22Rv1 (cell line): ENCODE measurements around the gene MNAT1.

Experiments used
- H3K27ac ChIP-seq: fragments of 450-650 bp; 2 replicates; pipeline ENCODE4 v1.5.1; 2017
- ZFX ChIP-seq: fragments of 450-650 bp; IDR thresholded peaks from 2 replicates; pipeline ENCODE4 v1.6.1; 2017; ENCODE audit warnings: antibody characterized with exemption, borderline replicate concordance
- TF ChIP-seq, protein P1 (sequence below): fragments of 450-650 bp; IDR thresholded peaks from 2 replicates; pipeline ENCODE4 v1.5.1; 2017; ENCODE audit warnings: mild to moderate bottlenecking

The MNAT1 gene

DNA sequence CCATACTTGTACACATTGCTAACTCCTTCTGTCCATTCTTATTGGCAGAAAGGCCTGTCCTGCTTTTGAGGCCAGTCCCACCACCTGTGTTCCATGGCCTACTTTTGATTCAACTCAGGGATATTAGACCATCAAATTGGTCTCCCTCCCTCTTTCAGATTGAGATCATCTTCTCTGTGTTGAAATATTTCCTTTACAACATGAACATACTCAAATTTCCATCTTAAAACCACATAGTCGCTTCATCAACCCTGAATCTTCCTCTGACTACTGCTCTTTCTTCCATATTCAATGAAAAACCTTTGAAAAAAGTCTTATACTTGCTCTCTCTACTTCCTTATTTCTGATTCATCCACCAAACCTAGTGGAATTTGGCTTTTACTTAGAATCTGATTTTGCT, 211.4 kb downstream of the MNAT1 start:
- no peak overlapping the region for H3K27ac ChIP-seq
- TF ChIP-seq ZFX, result no peak

- no peak overlapping the region for H3K27ac ChIP-seq
- TF ChIP-seq, protein P1, sequence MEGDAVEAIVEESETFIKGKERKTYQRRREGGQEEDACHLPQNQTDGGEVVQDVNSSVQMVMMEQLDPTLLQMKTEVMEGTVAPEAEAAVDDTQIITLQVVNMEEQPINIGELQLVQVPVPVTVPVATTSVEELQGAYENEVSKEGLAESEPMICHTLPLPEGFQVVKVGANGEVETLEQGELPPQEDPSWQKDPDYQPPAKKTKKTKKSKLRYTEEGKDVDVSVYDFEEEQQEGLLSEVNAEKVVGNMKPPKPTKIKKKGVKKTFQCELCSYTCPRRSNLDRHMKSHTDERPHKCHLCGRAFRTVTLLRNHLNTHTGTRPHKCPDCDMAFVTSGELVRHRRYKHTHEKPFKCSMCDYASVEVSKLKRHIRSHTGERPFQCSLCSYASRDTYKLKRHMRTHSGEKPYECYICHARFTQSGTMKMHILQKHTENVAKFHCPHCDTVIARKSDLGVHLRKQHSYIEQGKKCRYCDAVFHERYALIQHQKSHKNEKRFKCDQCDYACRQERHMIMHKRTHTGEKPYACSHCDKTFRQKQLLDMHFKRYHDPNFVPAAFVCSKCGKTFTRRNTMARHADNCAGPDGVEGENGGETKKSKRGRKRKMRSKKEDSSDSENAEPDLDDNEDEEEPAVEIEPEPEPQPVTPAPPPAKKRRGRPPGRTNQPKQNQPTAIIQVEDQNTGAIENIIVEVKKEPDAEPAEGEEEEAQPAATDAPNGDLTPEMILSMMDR, result no peak
These were observed 212.2 kb downstream of the MNAT1 start for GRCh38 chr14:60946773-60947172.

- no peak overlapping the region for H3K27ac ChIP-seq
- TF ChIP-seq, protein P1, result no peak
- TF ChIP-seq ZFX, result no peak
These were observed 217.3 kb downstream of the MNAT1 start for GRCh38 chr14:60951776-60952435.

DNA sequence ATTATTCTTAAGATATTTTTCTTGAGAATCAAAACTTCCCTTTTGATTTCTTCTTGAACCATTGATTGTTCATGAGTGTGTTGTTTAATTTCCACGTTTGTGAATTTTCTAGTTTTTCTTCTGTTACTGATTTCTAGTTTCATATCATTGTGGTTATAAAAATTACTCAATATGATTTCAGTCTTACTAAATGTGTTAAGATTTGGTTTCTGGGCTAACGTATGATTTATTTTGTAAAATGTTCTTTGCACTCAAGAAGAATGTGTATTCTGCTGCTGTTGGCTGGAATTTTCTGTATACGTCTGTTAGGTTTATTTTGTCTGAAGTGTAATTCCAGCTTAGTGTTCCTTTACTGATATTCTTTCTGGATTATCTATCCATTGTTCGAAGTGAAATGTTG, 221.6 kb downstream of the MNAT1 start:
- no peak overlapping the region for H3K27ac ChIP-seq
- TF ChIP-seq, protein P1, result no peak
- TF ChIP-seq ZFX, result no peak

DNA sequence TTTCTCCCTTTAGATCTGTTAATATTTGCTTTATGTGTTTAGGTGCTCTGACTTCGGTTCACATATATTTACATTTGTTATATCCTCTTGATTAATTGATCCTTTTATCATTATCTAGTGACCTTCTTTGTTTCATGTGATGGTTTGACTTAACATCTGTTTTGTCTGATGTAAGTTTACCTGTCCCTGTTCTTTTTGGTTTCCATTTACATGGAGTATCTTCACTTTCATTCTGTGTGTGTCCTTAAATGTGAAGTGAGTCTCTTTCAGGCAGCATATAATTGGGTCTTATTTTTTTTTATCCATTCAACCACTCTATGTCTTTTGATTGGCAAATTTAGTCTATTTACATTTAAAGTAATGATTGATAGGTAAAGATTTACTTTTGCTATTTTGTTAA, 222.1 kb downstream of the MNAT1 start:
- no peak for TF ChIP-seq ZFX
- TF ChIP-seq, protein P1, result no peak
- no peak overlapping the region for H3K27ac ChIP-seq

DNA sequence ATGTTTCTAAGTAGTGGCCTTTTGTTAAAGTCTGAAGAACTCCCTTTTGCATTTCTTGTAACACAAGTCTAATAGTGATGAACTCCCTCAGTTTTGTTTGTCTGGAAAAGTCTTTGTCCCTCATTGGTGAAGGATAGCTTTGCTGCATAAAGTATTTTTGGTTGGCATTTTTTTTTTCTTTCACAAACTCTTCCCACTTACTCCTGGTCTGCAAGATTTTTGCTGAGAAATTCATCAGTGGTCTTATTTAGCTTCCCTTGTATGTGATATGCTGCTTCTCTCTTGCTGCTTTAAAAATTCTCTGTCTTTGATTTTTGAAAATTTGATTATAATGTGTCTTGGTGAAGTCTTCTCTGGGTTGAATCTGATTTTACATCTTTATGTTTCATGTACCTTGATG, 223.6 kb downstream of the MNAT1 start:
- no peak for TF ChIP-seq ZFX
- TF ChIP-seq, protein P1, result no peak

GRCh38 chr14:60963761-60964160, 229.2 kb downstream of the MNAT1 start:
- no peak for TF ChIP-seq ZFX
- TF ChIP-seq, protein P1, result no peak
- no peak overlapping the region for H3K27ac ChIP-seq

More for the DNA sequence above, 223.6 kb downstream of the MNAT1 start:
- no peak overlapping the region for H3K27ac ChIP-seq

DNA sequence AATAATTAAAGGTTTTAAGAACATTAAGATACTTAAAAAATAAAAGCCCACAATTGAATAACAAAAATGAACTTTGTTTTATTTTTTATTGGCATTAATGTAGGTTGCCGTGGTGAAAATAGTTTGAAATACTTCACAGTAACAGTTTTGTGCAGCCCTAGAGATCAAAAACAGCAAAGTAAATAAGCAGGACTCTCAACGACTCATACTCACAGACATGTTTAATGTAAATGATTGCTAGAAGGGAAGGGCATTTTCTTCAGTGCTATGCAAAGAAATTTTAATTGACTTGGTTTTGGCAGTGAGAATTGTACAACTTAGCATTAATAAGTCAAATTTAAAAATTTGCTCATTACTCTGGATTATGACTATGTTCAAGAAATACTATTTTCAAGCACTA, 230.3 kb downstream of the MNAT1 start:
- no peak overlapping the region for H3K27ac ChIP-seq
- TF ChIP-seq, protein P1, result no peak
- TF ChIP-seq ZFX, result no peak
